NT2/D1 (cell line): ENCODE results near the gene SLC6A7.

ENCODE experiments used
- SUZ12 ChIP-seq: IDR thresholded peaks from 2 replicates; pipeline ENCODE4 v1.6.1; 2011; ENCODE audit not compliant: insufficient read length, insufficient read depth; ENCODE audit errors: extremely low read depth
- ZNF274 ChIP-seq: IDR thresholded peaks from 2 replicates; pipeline ENCODE4 v1.6.1; 2011; ENCODE audit warnings: mild to moderate bottlenecking, low read depth, low read length

- TF ChIP-seq ZNF274, result no peak
- TF ChIP-seq SUZ12, result no peak
Measured at GRCh38 chr5:150235500-150235854, 45.6 kb downstream of the SLC6A7 start.
